IPS-18c (cell line): ENCODE results near the gene ZBTB7B.
"Not testable (repeated sequence)": the region's sequence is repeated elsewhere in the genome, so short reads cannot be mapped to it uniquely, and the experiment has no call there.

Source experiments
- H3K4me3 ChIP-seq: 2 replicates; pipeline ENCODE4 v1.7.0; 2013; ENCODE audit warnings: low read depth, mild to moderate bottlenecking, low read length, moderate library complexity; ENCODE audit not compliant: insufficient read depth
- H3K9me3 ChIP-seq: one replicate; pipeline ENCODE4 v1.6.1; 2013; ENCODE audit warnings: mild to moderate bottlenecking, low read length, moderate library complexity; ENCODE audit not compliant: control insufficient read depth, insufficient read depth

Gene ZBTB7B

GRCh38 chr1:154964359-154964758 lies 38.2 kb upstream of the ZBTB7B start:
- Histone ChIP-seq H3K9me3 (no peaks in the 10 kb centered on the region), H3K4me3 (no peak overlapping the region)

GRCh38 chr1:154966111-154966510 lies 36.5 kb upstream of the ZBTB7B start:
- Histone ChIP-seq H3K9me3 (no peaks in the 10 kb centered on the region), H3K4me3 (no peak overlapping the region)

- no peak overlapping the region for H3K4me3 ChIP-seq
- H3K9me3 ChIP-seq = no peaks in the 10 kb centered on the region
Observed at GRCh38 chr1:154967331-154967950, 35.2 kb upstream of the ZBTB7B start.

GRCh38 chr1:154968731-154969130 lies 33.9 kb upstream of the ZBTB7B start:
- peak overlapping the region; percentile 71 for H3K4me3 ChIP-seq
- H3K9me3 ChIP-seq = no peaks in the 10 kb centered on the region

GRCh38 chr1:154969246-154969645 lies 33.4 kb upstream of the ZBTB7B start:
- no peaks in the 10 kb centered on the region for H3K9me3 ChIP-seq
- peak overlapping the region; percentile 71 for H3K4me3 ChIP-seq

- H3K4me3 ChIP-seq = peak overlapping the region; percentile 71
- no peaks in the 10 kb centered on the region for H3K9me3 ChIP-seq
Observed at GRCh38 chr1:154969860-154970452, 32.6 kb upstream of the ZBTB7B start.

- H3K4me3 ChIP-seq = peak within 1 kb of the TSS; percentile 71
Observed at GRCh38 chr1:154970631-154971340, 31.8 kb upstream of the ZBTB7B start, which contains the start of gene SHC1. Gene SHC1, minus strand, starts transcription at chr1:154970747. Its CDS starts 221 bp downstream, at chr1:154970526.

GRCh38 chr1:154971341-154971998 lies 31.1 kb upstream of the ZBTB7B start:
- Histone ChIP-seq H3K4me3 (peak overlapping the region; percentile 71), H3K9me3 (no peaks in the 10 kb centered on the region)

More at GRCh38 chr1:154970631-154971340, 31.8 kb upstream of the ZBTB7B start, which contains the start of gene SHC1:
- H3K9me3 ChIP-seq = no peaks in the 10 kb centered on the region

GRCh38 chr1:154972213-154972516 lies 30.4 kb upstream of the ZBTB7B start:
- Histone ChIP-seq H3K9me3 (no peaks in the 10 kb centered on the region), H3K4me3 (peak overlapping the region; percentile 15; the same call in 1 of the 2 replicates)

GRCh38 chr1:154972517-154973343 lies 29.9 kb upstream of the ZBTB7B start:
- no peaks in the 10 kb centered on the region for H3K9me3 ChIP-seq
- peak overlapping the region; percentile 41 for H3K4me3 ChIP-seq

- Histone ChIP-seq H3K9me3 (no peaks in the 10 kb centered on the region), H3K4me3 (peak overlapping the region; percentile 66)
Observed at GRCh38 chr1:154973344-154974101, 29.1 kb upstream of the ZBTB7B start.

- Histone ChIP-seq H3K9me3 (no peaks in the 10 kb centered on the region), H3K4me3 (peak within 1 kb of the TSS; percentile 66)
Observed at GRCh38 chr1:154974102-154974807, 28.3 kb upstream of the ZBTB7B start, which contains the start of gene CKS1B. Gene CKS1B, plus strand, starts transcription at chr1:154974681. Its CDS starts 65 bp downstream, at chr1:154974746.

- H3K9me3 ChIP-seq = no peaks in the 10 kb centered on the region
- peak overlapping the region; percentile 66 for H3K4me3 ChIP-seq
Observed at GRCh38 chr1:154974808-154975408, 27.7 kb upstream of the ZBTB7B start.

GRCh38 chr1:154975409-154976059 lies 27.1 kb upstream of the ZBTB7B start:
- peak overlapping the region; percentile 66 for H3K4me3 ChIP-seq
- no peaks in the 10 kb centered on the region for H3K9me3 ChIP-seq

- not testable (repeated sequence) for H3K9me3 ChIP-seq, H3K4me3 ChIP-seq
Observed at GRCh38 chr1:154977762-154978161, 24.8 kb upstream of the ZBTB7B start.
